Measurements from ENCODE around the gene MIER3.
"Not testable (repeated sequence)": the region's sequence is repeated elsewhere in the genome, so short reads cannot be mapped to it uniquely, and the experiment has no call there.

Gene MIER3, protein sequence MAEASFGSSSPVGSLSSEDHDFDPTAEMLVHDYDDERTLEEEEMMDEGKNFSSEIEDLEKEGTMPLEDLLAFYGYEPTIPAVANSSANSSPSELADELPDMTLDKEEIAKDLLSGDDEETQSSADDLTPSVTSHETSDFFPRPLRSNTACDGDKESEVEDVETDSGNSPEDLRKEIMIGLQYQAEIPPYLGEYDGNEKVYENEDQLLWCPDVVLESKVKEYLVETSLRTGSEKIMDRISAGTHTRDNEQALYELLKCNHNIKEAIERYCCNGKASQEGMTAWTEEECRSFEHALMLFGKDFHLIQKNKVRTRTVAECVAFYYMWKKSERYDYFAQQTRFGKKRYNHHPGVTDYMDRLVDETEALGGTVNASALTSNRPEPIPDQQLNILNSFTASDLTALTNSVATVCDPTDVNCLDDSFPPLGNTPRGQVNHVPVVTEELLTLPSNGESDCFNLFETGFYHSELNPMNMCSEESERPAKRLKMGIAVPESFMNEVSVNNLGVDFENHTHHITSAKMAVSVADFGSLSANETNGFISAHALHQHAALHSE

DNA sequence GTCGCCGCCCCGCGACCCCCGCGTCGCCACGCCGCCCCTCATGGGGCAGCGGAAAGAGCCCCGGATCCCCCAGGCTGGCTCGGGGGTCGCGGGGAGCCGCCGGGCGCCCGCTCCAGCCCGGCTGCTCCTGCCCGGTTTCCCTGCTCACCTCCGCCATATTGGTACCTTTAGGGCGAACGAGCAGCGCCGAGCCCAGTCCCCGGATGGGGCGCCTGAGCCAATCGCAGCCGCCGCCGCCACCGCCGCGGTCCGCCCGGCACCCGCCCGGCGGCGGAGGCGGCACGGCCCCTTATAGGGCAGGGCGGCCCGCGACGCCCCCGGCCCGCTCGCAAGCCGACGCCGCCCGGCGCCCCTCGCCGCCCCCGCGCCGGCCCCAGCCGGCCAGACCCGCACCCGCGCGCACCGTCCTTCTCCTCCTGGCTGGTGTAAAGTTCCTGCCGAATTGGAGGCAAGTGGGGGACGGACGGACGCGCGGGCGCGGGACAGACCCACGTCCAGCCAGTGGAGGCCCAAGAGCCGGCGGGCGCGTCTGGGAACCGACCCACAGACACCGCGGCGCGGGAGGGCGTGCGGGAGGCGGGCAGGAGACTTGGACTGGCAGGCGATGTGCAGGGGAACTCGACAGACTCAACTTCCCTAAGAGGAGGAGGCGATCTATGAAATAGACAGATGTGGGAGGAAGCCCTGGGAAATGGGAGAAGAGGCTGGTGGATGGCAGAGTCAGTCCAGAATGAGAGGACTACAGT lies at the start of gene MIER3:
TSS of gene MIER3 (minus strand) at position 178 of the 746 bp plus-strand sequence. CDS start at position 157, 21 bp downstream.
- DNase-seq = peak; percentile 81

DNA sequence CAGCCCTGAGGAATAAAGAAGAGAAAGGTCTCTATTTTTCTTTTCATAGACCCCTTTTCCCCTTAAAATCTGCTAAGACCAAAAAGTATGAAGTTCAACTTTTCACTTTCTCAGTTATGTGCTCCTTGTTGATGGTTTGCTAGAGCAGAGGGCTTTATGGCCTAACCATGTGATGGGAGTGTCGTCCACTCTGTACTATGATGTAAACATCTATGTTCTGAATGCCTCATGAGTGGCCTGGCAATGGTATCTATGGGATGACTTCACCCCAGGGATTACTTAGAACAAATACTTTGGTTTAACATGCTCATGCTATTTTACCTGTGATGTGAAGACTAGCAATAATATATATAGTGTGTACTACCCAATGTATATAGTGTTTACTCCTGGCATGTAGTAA lies 43.7 kb upstream of the MIER3 start:
- DNase-seq = no peak

DNA sequence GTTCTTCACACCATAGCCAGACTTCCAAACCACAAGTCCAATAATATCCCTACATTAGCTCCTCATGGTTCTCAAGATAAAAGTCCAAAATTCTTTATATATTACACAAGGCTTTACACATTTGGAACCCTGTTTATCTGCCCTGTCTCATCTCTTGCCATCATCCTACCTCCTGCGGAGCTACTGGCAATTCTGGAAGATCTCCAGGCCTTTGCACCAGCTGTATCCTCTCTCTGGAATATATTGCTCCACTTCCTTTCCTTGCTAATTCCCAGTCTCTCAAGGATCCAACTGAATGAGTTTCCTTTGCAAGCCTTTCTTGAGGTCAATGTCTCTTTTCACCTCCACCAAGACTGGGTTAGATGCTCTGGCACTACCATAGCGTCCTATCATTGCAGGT lies 41.3 kb upstream of the MIER3 start:
- no peak for DNase-seq

DNA sequence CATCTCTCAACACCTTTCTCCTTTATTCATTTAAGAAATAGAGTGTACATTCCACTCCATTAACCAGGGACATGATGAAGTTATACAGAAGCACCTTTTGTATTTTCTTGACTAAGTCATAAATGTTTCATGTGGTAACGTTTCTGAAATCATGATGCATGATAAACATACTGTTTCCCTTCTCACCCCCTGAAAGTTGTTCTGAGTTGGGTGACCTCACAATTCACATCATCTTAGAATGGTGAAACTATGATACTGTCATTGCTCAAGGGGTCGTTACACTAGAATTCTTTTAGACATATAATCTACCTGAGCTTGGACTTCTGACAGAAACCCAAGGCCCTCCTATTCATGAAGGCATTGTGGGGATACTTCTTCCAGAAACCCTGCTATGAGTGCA lies 37.8 kb upstream of the MIER3 start:
- no peak for DNase-seq

DNA sequence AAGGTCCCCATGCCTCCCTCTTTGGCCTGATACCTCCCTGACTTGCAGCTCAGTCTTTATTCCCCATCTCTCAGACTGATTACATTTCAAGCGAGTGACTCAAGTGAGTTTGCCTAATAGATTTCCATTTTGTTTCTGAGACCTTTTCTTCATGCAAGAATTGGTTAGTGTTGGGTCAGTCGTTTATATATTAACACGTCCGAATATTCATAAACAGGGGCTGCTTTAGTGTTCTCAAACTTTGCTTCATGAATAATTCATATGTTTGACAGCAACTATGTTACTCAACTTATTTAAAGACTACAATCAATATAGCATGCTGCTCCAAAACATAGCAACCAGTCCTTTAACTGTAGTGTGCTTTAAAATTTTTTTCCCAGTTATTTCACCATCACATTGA lies 36.6 kb upstream of the MIER3 start:
- DNase-seq = no peak

DNA sequence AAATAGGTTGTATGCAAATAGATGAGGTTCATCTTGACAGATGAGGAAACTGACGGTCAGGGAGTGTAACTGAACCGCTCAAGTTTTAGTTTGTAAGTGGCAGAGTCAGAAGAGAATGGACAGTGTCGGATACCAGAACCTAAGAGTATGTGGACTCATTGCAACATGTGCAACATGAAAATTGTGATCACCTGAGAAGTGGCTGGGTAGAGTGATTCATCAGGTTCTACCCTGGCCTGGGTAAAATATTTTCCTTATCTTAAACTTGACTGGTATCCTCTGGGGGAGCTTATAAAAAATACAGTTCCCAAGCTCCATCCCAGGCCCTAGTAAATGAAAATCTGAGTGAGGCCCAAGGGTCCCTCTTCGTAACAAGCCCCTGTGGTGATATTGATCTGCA lies 35.2 kb upstream of the MIER3 start:
- no peak for DNase-seq

DNA sequence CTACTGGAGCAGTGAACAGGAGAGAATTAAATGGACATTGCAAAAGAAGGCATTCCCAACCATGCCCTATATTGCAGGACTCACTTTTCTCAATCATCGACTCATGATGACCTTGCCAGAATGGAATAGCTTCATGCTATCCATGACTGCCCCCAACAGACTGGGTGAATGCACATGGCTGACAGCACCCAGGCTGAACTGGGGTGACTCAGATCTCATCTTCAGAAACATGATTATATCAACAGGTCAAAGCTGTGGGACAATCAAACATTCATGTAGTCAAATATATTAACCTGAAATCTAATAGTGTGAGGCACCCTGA lies 34.7 kb upstream of the MIER3 start:
- no peak for DNase-seq

DNA sequence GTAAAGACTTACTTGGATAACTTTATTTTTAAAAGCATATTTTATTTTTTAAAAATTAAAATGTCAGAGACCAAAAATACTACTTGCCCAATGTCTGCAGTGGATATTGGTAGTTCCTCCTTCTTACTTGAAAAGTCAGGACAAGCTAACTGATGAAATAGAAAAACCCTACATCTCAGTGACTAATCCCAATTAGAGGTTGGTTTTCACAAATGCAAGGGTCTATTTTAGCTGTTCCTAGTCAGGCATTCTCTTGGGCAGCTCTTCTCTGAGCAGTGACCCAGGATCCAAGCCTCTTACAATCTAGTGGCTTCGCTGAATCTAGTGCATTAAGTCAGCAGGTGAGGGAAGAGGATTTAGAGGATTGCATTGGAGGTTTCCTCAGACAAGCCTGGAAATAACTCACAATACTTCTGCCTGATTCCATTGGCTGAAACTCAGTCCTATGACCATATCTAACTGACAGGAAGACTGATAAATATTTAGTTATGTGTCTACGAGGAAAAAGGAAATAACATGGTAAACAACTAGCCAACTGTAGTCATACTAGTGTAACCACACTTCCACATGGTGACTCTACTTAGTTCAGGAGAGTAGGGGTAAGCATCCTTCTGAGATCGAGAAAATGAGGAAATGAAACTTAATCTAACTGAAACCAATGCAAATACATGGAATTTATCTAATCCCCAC lies 34.2 kb upstream of the MIER3 start:
- no peak for DNase-seq

DNA sequence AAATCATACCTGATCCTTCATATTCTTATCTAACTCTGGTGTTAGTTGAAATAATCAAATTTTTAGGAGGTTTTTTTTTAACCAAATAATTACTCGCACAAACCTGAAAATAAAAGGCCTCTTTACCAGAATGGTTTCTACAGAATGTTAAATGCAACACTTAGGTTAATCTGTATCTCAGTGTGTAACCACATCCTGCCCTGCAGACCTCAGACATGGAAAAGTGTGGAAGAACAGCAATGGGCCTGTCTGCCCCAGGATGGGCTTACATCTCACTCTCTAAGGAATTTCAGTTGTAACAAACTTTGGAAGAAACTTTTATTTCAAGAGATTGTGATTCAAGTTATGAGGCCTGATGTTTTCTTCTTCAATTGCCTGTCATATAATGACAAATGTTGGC lies 32.5 kb upstream of the MIER3 start:
- DNase-seq = no peak

DNA sequence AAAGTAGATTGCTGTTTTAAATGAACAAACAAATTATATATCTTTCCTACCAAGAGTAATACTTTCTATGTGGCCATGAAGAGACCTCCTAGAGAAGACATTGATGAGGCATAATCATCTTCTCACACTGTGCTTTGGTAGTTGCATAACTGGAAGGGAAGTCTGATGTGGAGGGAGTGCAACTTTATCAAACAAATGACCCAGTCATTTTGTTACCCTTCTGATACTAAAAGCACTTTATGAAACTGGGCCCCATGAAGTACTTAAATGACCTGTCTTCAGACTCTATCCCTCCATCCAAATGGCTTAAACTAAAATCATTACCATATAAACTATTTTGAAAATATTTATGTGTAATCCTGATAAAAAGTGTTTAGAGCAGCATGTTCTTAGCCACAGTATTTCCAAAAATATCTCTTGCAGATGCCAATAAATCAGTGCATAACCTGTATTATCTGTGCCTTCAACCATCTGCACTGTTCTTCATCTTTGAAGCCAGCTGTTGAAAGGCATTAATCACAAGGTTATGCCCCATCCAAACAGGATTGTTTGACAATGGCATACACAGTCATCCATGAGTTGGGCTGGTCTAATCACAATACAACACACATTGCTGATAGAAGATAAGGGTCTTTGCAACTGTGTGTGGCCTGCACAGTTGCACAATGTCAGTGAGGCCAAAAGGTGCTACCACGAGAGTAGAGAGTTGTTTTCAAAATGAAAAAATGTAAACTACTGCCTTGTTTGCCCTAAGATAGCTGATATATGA lies 31.9 kb upstream of the MIER3 start:
- DNase-seq = no peak

DNA sequence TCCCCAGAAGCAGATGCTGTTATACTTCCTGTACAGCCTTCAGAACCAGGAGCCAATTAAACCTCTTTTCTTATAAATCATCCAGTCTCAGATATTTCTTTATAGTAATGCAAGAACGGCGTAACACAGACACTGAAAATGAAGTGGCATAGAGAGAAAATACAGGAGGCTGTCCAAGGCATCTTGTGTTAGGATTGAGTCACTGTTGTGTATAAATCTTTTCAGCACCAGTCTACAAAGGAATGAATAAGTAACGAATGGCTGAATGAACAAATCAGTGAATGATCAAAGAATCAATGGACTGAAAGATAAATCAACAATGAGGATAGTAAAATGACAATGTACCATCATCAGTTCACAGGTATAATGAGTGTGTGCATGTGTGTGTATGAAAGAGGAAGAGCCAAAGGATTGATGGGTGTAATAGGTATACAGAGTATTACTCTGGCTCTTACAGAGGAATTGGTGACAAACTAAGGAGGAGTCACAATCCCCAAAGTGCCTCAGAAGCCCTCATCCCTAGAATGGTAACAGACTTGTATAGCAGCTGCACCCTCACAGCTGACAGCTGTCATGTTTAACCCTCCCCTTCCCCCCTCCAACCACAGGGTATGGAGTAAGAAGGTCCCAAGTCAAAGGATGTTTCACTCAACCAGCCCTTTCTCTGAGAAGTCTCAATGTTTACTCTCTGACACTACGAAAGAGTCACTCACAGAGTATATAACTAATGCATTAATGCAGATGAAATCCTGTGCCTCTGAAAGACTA lies 29.8 kb upstream of the MIER3 start:
- no peak for DNase-seq

DNA sequence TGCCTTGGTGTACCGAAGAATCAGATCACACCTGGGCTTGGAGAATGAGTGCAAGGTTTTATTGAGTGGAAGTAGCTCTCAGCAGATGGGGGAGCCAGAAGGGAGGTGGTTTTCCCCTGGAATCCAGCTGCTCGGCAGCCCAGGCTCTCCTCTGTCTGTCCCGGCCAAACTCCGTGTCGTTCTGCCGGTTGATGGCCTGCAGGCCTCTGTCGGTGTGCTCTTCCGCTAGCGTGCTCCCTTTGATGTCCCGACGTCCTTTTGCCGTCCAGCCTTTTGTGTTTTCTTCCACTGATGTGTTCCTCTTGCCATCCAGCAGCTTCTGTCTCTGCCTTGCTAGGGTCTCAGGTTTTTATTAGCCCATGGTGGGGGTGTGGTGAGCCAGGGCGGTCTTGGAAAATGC lies 28.0 kb upstream of the MIER3 start:
- DNase-seq = no peak

DNA sequence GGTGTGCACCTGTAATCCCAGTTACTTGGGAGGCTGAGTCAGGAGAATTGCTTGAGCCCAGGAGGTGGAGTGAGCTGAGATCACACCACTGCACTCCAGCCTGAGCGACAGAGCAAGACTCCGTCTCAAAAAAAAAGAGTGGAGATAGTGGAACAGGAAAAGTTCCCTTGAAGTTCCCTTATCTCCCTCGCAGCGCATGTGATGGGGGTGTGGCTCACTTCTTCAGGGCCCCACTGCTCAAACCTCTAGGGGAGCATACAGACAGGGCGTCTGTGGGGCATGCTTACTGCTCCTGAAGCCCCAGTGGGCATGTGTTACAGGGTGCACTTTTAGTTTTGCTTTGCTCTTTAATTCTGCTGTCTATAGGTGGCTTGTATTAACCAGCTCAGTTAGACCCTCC lies 27.6 kb upstream of the MIER3 start:
- DNase-seq = not testable (repeated sequence)

DNA sequence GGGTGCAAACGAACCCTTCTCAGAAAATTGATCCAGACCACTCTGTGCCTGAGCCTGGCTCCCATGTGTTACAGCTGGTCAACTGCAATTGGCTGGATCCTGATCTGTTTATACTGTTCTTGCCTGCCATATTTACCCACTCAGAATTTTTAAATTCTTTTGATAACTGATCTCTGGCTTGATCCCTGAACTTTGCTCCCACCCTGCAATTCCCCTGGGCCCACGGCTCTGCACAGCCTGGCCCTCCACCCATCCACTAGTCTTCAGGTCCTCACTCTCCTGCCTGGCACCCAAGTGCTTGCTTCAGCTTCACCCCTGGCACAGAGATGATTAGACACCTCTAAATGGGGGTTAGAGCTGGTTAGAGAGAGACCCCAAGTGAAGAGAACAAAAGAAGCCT lies 25.9 kb upstream of the MIER3 start:
- no peak for DNase-seq

DNA sequence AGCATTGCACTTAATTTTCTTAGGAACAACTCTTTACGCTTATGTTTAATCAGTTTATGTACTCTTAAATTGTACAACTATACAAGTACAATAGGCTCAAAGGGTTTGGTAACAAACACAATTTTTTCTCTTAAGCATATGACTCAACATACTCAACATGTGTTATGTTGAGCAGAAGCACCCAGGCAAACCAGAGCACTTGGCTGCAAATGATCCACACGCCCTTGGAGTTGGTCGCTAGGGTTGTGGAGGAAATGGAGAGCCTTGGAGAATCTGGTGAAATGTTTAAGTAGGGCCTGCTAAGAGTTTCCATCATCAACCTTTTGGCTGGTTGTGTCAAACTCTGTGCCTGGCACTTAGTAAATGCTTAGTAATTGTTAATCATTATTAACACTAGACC lies 25.1 kb upstream of the MIER3 start:
- no peak for DNase-seq

DNA sequence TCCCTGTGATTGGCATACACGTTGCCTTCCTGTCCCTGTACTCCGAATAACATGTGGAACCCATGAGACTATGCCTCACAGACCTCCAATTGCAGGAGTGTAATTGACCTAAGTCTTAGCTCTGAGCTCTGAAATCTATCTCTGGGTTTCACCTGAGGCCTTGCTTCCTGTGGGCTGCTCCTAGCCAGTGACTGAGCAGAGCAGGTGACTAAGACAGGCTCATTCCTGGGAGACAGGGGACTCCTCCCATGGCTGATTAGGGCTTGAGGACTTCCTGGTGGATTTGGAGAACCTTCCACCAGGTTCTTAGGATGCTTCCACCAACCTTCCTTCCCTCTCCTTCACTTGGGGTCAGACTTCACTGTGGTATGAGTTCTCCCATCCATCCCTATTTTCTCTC lies 22.3 kb upstream of the MIER3 start:
- DNase-seq = no peak

DNA sequence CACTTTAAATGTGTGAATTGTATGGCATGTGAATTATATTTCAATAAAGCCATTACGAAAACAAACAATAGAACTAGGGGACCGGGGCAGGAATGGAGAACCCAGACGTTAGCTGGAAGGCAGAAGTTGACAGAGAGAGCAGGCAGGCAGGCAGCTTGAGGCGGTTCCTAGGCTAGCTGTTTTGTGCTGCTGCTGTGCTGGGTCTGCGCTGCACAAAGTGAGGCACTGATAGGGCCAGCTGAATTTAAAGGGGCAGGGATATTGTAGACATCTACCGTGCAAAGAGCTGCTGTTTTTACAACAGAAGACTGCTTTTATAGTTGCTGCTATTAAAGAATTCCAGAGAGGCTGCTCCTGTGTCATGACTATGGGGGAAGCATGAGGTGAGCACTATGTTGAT lies 21.6 kb upstream of the MIER3 start:
- DNase-seq = no peak

DNA sequence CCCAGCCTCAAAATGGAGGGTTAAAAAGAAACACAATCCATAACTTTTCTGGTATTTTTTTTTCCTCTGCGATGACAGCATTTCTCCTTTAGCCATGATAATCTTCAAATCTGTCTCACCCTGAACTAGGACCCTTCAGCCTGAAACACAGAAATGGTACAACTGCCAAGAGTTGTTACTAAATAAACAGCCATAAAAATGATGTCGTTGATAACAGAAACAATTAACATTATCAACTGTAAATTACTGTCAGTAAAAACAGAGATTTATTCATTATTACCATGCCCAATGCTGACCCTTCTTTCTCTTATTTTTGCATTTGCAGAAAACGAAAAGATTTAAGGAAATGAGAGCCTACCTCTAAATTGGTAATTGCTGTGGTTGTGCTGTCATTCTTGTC lies 19.4 kb upstream of the MIER3 start:
- DNase-seq = no peak

DNA sequence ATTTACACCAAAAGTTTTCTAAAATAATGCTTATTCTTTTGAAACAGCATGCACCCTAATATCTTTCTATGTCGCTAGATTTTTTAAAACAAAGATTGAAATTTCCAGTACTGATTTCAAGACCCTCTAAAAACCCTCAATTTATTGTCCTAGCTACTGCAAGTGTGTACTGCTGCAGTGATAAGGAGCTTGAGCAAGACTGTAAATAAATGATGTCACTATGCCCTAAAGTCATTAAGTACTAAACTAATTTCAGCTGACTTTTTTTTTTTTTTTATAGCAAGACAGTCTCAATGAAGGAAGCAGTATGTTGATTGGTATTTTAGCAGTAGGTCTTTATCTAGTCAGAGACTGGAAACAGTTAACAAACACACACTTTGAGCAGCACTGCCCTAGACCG lies 12.2 kb upstream of the MIER3 start:
- DNase-seq = no peak

DNA sequence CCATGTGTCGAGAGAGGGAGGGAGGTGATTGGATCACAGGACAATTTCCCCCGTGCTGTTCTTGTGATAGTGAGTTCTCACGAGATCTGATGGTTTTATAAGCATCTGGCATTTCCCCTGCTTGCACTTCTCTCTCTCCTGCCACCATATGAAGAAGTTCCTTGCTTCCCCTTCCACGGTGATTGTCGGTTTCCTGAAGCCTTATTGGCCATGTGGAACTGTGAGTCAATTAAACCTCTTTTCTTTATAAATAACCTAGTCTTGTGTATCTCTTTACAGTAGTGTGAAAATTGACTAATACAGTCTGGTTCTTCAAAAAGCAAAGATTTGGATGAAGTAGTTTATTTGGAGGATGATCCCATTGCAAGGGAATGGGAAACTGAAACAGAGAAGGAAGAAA lies 11.3 kb upstream of the MIER3 start:
- DNase-seq = no peak

DNA sequence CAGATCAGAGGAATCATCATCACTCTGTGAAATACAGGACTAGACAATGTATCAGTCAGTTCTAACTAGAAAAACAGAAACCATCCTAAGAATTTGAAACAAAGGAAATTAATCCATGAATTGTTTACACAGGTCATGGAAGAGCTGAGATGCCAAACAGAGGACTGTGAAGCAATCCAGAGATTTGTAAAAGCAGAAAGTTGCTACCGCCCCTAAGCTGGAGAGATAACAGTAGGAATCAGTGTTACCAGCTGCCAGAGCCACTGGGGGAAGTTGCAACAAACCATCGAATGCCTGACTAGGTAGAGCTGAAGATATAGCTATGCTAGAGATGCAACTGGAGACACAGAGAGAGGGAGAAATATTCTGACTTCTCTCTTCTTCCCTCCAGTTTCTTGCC lies 10.4 kb upstream of the MIER3 start:
- DNase-seq = no peak

DNA sequence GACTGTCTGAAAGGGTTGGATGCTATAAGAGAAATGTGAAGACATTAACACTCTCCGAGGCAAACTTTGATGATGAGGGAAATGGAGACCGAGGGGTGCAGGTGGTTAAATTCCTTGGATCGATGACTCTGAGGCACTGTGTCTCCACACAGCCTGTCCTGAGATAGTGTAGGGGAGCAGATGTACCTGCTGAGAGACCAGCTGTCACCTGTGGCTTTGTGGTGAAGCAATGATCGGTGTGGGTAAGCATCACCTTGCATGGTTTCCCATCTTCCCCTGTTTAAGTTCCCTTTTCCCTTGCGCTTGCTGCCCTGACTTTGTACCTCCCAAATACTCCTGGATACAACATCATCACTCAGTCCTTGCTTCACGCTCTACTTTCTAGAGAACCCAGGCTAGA lies 9.8 kb upstream of the MIER3 start:
- no peak for DNase-seq
